HCT116 (cell line): ENCODE results near the gene ZBTB7C. TPM values are rescaled to one million over a fixed set of nuclear protein-coding genes. Genes with fewer than 3 reads are reported as not detected.

Experiments
- ATAC-seq: fragments of 200-7000 bp; cut with Tn5 transposase; 2 replicates; pipeline ENCODE4 v1.9.1; 2020; ENCODE audit warnings: mild to moderate bottlenecking, moderate library complexity
- BruUV-seq: library from RNA; stranded (reverse); fragments of 400-500 nt; replicated peaks from 2 replicates; lab custom pipeline; 2021; lab: Mats Ljungman, UMichigan
- CTCF ChIA-PET: fragments of 300-600 bp; sonication (Branson Sonifier 250); formaldehyde crosslinking; loops from one replicate; lab custom pipeline; 2021; ENCODE audit warnings: antibody characterized with exemption; lab: Charles Lee
- POLR2A ChIA-PET: fragments of 300-600, 350-600 bp; sonication (Branson Sonifier 250); formaldehyde crosslinking; loops from one replicate; lab custom pipeline; 2021; ENCODE audit warnings: antibody characterized with exemption; lab: Charles Lee
- RAD21 ChIA-PET, 2 experiments: fragments of 300-600 bp; sonication (Branson Sonifier 250); formaldehyde crosslinking; loops; one replicate each; lab custom pipeline; 2023; ENCODE audit warnings: low total read pairs in 2 of 2; ENCODE audit not compliant: uncharacterized antibody in 2 of 2, unreplicated experiment in 2 of 2, low non-redundant PET in 1 of 2; lab: Charles Lee
- DNase-seq: peaks from one replicate; pipeline ENCODE4 v3.0.0-alpha.2; 2010; ENCODE audit warnings: low read depth, low spot score
- H2AFZ ChIP-seq: fragments of 200-600 bp; shearing (Covaris generic), sonication (generic); 2 replicates; pipeline ENCODE4 v1.6.1; 2017; ENCODE audit warnings: low read depth, mixed run types, mixed read lengths, antibody characterized with exemption, low read length; ENCODE audit not compliant: poor library complexity, severe bottlenecking
- H3K27ac ChIP-seq: 2 replicates; pipeline ENCODE4 v1.5.1; 2012; ENCODE audit warnings: low read depth, low read length
- H3K27me3 ChIP-seq: fragments of 200-600 bp; sonication (generic); 2 replicates; pipeline ENCODE4 v1.6.1; 2016; ENCODE audit warnings: mixed run types, low read length, mixed read lengths; ENCODE audit not compliant: insufficient read depth
- H3K36me3 ChIP-seq, 2 experiments: fragments of 200-500 bp in 1 of 2; fragments of 200-600 bp in 1 of 2; sonication (Bioruptor generic) in 1 of 2; sonication (generic) in 1 of 2; 2 replicates each; pipeline versions ENCODE4 v1.5.1 to v1.6.1; 2014 to 2016; ENCODE audit warnings: low read length in 2 of 2, inconsistent platforms in 1 of 2, mixed read lengths in 1 of 2, mixed run types in 1 of 2; ENCODE audit not compliant: insufficient read depth in 2 of 2, control insufficient read depth in 1 of 2
- H3K4me1 ChIP-seq, 2 experiments: fragments of 200-600 bp in 1 of 2; sonication (generic) in 1 of 2; 2 replicates each; pipeline versions ENCODE4 v1.5.1 to v1.6.1; 2012 to 2017; ENCODE audit warnings: low read length in 2 of 2, inconsistent platforms in 1 of 2, mild to moderate bottlenecking in 1 of 2, mixed read lengths in 1 of 2, mixed run types in 1 of 2, moderate library complexity in 1 of 2; ENCODE audit not compliant: insufficient read depth in 2 of 2, control insufficient read depth in 1 of 2
- H3K4me2 ChIP-seq: fragments of 200-600 bp; sonication (generic); 2 replicates; pipeline ENCODE4 v1.6.1; 2017; ENCODE audit warnings: mixed run types, low read length, mixed read lengths
- H3K4me3 ChIP-seq, 2 experiments: fragments of 200-600 bp in 1 of 2; sonication (generic) in 1 of 2; replicated peaks in 1 of 2; 2 replicates each; pipeline ENCODE4 v1.5.1; 2011 to 2016; ENCODE audit warnings: low read length in 2 of 2, control low read depth in 1 of 2, low read depth in 1 of 2, mild to moderate bottlenecking in 1 of 2, mixed read lengths in 1 of 2, mixed run types in 1 of 2
- H3K79me2 ChIP-seq: fragments of 200-600 bp; sonication (generic); 2 replicates; pipeline ENCODE4 v1.6.1; 2017; ENCODE audit warnings: mild to moderate bottlenecking, mixed run types, low read length, moderate library complexity, mixed read lengths; ENCODE audit not compliant: insufficient read depth
- H3K9ac ChIP-seq: fragments of 200-600 bp; sonication (generic); 2 replicates; pipeline ENCODE4 v1.6.1; 2016; ENCODE audit warnings: low read length, mixed read lengths
- H3K9me2 ChIP-seq: fragments of 200-600 bp; sonication (generic), shearing (Covaris generic); 2 replicates; pipeline ENCODE4 v1.6.1; 2017; ENCODE audit warnings: mixed run types, mild to moderate bottlenecking, moderate library complexity; ENCODE audit not compliant: insufficient read depth
- H3K9me3 ChIP-seq, 2 experiments: fragments of 200-500 bp in 1 of 2; fragments of 200-600 bp in 1 of 2; sonication (Bioruptor generic) in 1 of 2; sonication (generic) in 1 of 2; 2 replicates each; pipeline ENCODE4 v1.6.1; 2014 to 2017; ENCODE audit warnings: low read length in 2 of 2, mixed read lengths in 2 of 2, inconsistent platforms in 1 of 2, low read depth in 1 of 2, mild to moderate bottlenecking in 1 of 2, mixed run types in 1 of 2, moderate library complexity in 1 of 2; ENCODE audit not compliant: control insufficient read depth in 1 of 2, insufficient read depth in 1 of 2
- H4K20me1 ChIP-seq: fragments of 200-600 bp; sonication (generic), shearing (Covaris generic); 2 replicates; pipeline ENCODE4 v1.6.1; 2017; ENCODE audit warnings: mixed run types, mild to moderate bottlenecking, moderate library complexity; ENCODE audit not compliant: insufficient read depth
- CBX3 ChIP-seq: IDR thresholded peaks from 2 replicates; pipeline ENCODE4 v1.6.1; 2012; ENCODE audit warnings: low read depth
- ELF1 ChIP-seq: IDR thresholded peaks from 2 replicates; pipeline ENCODE4 v1.6.1; 2012; ENCODE audit warnings: low read depth, borderline replicate concordance
- EZH2 ChIP-seq: fragments of 200-600 bp; sonication (generic); IDR thresholded peaks from 2 replicates; pipeline ENCODE4 v1.6.1; 2017; ENCODE audit warnings: antibody characterized with exemption, mixed run types
- EZH2phosphoT487 ChIP-seq: fragments of 200-600 bp; IDR thresholded peaks from 2 replicates; pipeline ENCODE4 v1.6.1; 2018; ENCODE audit warnings: antibody characterized with exemption, borderline replicate concordance
- FOSL1 ChIP-seq: IDR thresholded peaks from 2 replicates; pipeline ENCODE4 v1.6.1; 2012; ENCODE audit warnings: low read depth
- POLR2A ChIP-seq: IDR thresholded peaks from 2 replicates; pipeline ENCODE4 v1.7.0; 2011; ENCODE audit warnings: borderline replicate concordance; ENCODE audit not compliant: insufficient read depth, insufficient read length; ENCODE audit errors: extremely low read depth
- SIN3A ChIP-seq: IDR thresholded peaks from 2 replicates; pipeline ENCODE4 v1.6.1; 2012; ENCODE audit warnings: low read depth
- ZFX ChIP-seq: fragments of 450-650 bp; IDR thresholded peaks from 2 replicates; pipeline ENCODE4 v1.6.1; 2017
- ZNF274 ChIP-seq: fragments of 200-500 bp; sonication (Bioruptor generic); IDR thresholded peaks from 2 replicates; pipeline ENCODE4 v1.6.1; 2014; ENCODE audit warnings: mild to moderate bottlenecking, low read depth, low read length, inconsistent platforms
- intact Hi-C: fragments of 100-400 bp; cut with micrococcal nuclease; formaldehyde crosslinking; loops from 2 replicates; pipeline ENCODE4 v1.10.0; 2022
- total RNA-seq: library from RNA; stranded (reverse); gene quantifications from one replicate; pipeline ENCODE4 v1.2.1, GENCODE V29; 2021; ENCODE audit not compliant: unreplicated experiment
- TF ChIP-seq, protein P1 (sequence below): IDR thresholded peaks from 2 replicates; pipeline ENCODE4 v1.6.1; 2012
- TF ChIP-seq, protein P2 (sequence below): IDR thresholded peaks from 2 replicates; pipeline ENCODE4 v1.6.1; 2011; ENCODE audit warnings: mild to moderate bottlenecking, low read length, moderate library complexity; ENCODE audit not compliant: insufficient replicate concordance; ENCODE audit errors: extremely low read depth
- TF ChIP-seq, protein P3 (sequence below): IDR thresholded peaks from 2 replicates; pipeline ENCODE4 v1.6.1; 2012; ENCODE audit warnings: low read depth

The ZBTB7C gene
- total RNA-seq, 1 experiment from 2014 or later: 0.37 TPM

DNA sequence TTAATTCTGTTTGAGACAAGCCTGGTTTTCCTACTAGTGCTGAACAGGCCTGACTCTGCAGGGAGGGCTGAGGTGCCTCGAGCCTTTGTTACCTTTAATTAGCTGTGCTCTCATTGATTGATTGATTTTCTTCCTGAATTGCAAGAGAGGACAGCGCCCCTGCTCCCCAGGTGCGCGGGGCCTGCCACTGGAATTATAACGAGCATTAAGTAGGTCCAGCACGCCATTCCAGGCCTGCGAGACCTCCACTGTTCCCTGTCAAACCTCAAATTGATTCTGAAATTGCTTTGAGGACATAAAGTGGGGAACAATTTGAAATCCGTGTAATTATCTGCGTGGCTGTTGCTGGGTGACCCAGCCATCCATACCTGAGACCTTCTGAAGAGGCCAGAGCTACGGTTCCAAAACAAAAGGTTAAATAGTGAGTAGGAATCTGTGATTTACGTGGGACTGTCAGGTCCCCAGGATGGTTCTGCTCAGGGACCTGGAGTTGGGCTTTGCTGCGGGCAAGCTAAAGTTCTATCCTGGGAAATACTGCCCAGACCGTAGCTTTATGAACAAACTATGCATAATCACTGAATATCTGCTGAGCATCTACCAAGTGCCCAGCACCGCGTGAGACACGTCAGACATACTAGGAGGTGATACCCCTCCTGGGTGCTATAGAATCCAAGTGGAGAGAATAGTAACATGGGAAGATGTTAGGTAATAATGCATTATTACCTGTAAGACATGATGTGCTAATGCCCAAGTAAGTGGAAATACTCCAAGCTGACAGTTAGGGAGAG, 104.1 kb downstream of the ZBTB7C start:
- ChIA-PET POLR2A (no interaction called here), RAD21 (no interaction called here), CTCF (interaction anchor here (0.6 kb wide), 1 partner anchor 297 kb away, joined by 3 read pairs; no protein-coding TSS in a partner anchor)
- H2AFZ ChIP-seq: no peak overlapping the region
- no peak overlapping the region for H3K4me2 ChIP-seq
- no peak overlapping the region for H3K27ac ChIP-seq
- H3K36me3 ChIP-seq: no peaks in the 10 kb centered on the region
- intact Hi-C loops: no loop called here
- TF ChIP-seq ELF1 (no peak), POLR2A (no peak), ZFX (no peak), FOSL1 (no peak)
- TF ChIP-seq, protein P1, sequence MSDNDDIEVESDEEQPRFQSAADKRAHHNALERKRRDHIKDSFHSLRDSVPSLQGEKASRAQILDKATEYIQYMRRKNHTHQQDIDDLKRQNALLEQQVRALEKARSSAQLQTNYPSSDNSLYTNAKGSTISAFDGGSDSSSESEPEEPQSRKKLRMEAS: no peak
- H3K9me3 ChIP-seq: no peaks in the 10 kb centered on the region
- no TSS peak for BruUV-seq
- no peaks in the 10 kb centered on the region for H3K27me3 ChIP-seq
- no peaks in the 10 kb centered on the region for H4K20me1 ChIP-seq
- no peaks in the 10 kb centered on the region for H3K9me2 ChIP-seq
- no peaks in the 10 kb centered on the region for H3K79me2 ChIP-seq
- no peak overlapping the region for H3K9ac ChIP-seq
- no peak for DNase-seq
- H3K4me1 ChIP-seq: peaks cover 15 to 18% of the 10 kb centered on the region in 2 experiments
- ATAC-seq: no peak
- H3K4me3 ChIP-seq: no peak overlapping the region

DNA sequence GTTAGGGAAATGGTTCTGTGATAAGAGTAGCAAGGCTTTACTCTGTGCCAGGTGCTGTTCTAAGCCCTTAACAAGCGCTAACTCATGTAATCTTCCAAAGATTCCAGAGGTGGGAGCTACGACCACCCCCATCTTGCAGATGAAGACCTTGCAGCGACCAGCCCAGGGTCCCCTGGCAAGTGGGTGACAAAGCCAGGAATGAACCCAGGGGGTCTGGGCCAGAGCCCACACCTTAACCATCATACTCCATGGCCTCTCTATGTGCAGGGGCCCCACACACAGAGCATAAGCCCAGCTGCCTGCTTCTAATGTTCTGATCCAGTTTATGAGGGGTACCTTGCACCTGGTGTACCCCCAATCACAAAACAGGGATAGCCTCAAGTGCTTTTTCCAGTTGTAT, 105.3 kb downstream of the ZBTB7C start:
- Histone ChIP-seq H3K27me3 (no peaks in the 10 kb centered on the region), H3K79me2 (no peaks in the 10 kb centered on the region), H3K9ac (no peak overlapping the region), H3K9me3 (no peaks in the 10 kb centered on the region), H3K27ac (no peak overlapping the region), H4K20me1 (no peaks in the 10 kb centered on the region), H3K4me3 (no peak overlapping the region), H3K4me2 (no peak overlapping the region), H3K36me3 (no peaks in the 10 kb centered on the region), H2AFZ (no peak overlapping the region), H3K4me1 (peaks cover 16 to 20% of the 10 kb centered on the region in 2 experiments), H3K9me2 (no peaks in the 10 kb centered on the region)
- no peak for TF ChIP-seq SIN3A
- TF ChIP-seq ELF1: no peak
- TF ChIP-seq ZNF274: no peak
- TF ChIP-seq ZFX: no peak
- TF ChIP-seq, protein P1: no peak
- TF ChIP-seq, protein P2, sequence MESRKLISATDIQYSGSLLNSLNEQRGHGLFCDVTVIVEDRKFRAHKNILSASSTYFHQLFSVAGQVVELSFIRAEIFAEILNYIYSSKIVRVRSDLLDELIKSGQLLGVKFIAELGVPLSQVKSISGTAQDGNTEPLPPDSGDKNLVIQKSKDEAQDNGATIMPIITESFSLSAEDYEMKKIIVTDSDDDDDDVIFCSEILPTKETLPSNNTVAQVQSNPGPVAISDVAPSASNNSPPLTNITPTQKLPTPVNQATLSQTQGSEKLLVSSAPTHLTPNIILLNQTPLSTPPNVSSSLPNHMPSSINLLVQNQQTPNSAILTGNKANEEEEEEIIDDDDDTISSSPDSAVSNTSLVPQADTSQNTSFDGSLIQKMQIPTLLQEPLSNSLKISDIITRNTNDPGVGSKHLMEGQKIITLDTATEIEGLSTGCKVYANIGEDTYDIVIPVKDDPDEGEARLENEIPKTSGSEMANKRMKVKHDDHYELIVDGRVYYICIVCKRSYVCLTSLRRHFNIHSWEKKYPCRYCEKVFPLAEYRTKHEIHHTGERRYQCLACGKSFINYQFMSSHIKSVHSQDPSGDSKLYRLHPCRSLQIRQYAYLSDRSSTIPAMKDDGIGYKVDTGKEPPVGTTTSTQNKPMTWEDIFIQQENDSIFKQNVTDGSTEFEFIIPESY: no peak
- no peak for TF ChIP-seq CBX3
- TF ChIP-seq, protein P3, sequence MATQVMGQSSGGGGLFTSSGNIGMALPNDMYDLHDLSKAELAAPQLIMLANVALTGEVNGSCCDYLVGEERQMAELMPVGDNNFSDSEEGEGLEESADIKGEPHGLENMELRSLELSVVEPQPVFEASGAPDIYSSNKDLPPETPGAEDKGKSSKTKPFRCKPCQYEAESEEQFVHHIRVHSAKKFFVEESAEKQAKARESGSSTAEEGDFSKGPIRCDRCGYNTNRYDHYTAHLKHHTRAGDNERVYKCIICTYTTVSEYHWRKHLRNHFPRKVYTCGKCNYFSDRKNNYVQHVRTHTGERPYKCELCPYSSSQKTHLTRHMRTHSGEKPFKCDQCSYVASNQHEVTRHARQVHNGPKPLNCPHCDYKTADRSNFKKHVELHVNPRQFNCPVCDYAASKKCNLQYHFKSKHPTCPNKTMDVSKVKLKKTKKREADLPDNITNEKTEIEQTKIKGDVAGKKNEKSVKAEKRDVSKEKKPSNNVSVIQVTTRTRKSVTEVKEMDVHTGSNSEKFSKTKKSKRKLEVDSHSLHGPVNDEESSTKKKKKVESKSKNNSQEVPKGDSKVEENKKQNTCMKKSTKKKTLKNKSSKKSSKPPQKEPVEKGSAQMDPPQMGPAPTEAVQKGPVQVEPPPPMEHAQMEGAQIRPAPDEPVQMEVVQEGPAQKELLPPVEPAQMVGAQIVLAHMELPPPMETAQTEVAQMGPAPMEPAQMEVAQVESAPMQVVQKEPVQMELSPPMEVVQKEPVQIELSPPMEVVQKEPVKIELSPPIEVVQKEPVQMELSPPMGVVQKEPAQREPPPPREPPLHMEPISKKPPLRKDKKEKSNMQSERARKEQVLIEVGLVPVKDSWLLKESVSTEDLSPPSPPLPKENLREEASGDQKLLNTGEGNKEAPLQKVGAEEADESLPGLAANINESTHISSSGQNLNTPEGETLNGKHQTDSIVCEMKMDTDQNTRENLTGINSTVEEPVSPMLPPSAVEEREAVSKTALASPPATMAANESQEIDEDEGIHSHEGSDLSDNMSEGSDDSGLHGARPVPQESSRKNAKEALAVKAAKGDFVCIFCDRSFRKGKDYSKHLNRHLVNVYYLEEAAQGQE: no peak
- TF ChIP-seq EZH2phosphoT487: no peak
- TF ChIP-seq EZH2: no peak
- intact Hi-C loops: no loop called here
- ATAC-seq (no peak), DNase-seq (no peak)
- RAD21 ChIA-PET: no interaction called here
- CTCF ChIA-PET: no interaction called here
- BruUV-seq: no TSS peak
- POLR2A ChIA-PET: no interaction called here
